SU-DHL-6 (cell line): ENCODE measurements around the gene WWP2.
"Not testable (repeated sequence)": the region's sequence is repeated elsewhere in the genome, so short reads cannot be mapped to it uniquely, and the experiment has no call there.

ENCODE experiments used
- EZH2phosphoT487 ChIP-seq: fragments of 200-600 bp; sonication (generic), shearing (Covaris generic); conservative IDR thresholded peaks from 2 replicates; pipeline ENCODE4 v1.6.1; 2018; ENCODE audit warnings: mild to moderate bottlenecking, antibody characterized with exemption, low read length, moderate library complexity, mixed read lengths
- TF ChIP-seq, protein P1 (sequence below): fragments of 200-600 bp; sonication (generic); IDR thresholded peaks from one replicate; pipeline ENCODE4 v1.5.1; 2017; ENCODE audit warnings: antibody characterized with exemption, mild to moderate bottlenecking, low read length, moderate library complexity; ENCODE audit not compliant: insufficient read depth, poor library complexity, severe bottlenecking

DNA sequence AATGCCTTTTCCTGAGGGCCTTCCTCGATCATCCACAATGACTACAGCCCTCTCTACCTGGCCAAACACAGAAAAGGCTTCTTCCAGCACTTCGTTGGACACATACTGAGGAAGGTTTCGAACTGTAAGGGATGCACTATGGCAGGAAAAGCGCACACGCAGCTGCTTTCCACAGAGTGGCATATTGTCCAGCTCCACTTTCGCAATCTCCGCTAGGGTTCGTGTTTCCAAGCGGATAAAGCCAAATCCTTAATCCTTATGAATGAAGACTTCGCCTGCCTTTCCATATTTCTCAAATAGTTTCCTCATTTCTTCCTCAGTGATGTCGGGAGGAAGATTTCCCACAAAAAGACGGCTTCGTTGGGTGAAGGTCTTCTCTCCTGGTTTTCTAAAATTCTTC lies 4.8 kb upstream of the WWP2 start:
- TF ChIP-seq, protein P1, sequence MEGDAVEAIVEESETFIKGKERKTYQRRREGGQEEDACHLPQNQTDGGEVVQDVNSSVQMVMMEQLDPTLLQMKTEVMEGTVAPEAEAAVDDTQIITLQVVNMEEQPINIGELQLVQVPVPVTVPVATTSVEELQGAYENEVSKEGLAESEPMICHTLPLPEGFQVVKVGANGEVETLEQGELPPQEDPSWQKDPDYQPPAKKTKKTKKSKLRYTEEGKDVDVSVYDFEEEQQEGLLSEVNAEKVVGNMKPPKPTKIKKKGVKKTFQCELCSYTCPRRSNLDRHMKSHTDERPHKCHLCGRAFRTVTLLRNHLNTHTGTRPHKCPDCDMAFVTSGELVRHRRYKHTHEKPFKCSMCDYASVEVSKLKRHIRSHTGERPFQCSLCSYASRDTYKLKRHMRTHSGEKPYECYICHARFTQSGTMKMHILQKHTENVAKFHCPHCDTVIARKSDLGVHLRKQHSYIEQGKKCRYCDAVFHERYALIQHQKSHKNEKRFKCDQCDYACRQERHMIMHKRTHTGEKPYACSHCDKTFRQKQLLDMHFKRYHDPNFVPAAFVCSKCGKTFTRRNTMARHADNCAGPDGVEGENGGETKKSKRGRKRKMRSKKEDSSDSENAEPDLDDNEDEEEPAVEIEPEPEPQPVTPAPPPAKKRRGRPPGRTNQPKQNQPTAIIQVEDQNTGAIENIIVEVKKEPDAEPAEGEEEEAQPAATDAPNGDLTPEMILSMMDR: not testable (repeated sequence)
- not testable (repeated sequence) for TF ChIP-seq EZH2phosphoT487
